ENCODE results near the gene OR2D2. TPM values are rescaled to one million over a fixed set of nuclear protein-coding genes. Genes with fewer than 3 reads are reported as not detected.
A peak's percentile ranks its signal among the peaks of the same experiment; 100 is the strongest.

The OR2D2 gene
- total and polyA plus RNA-seq, 2 experiments from 2014 or later: 0.24 TPM

GRCh38 chr11:6844356-6844755, 47.9 kb downstream of the OR2D2 start (continued):
- TF ChIP-seq ZNF462 (CRISPR knock-in tag; IDR thresholded peaks at IDR 0.05) (no peak), STAT1 (IDR thresholded peaks at IDR 0.05; ENCODE audit: unreplicated experiment) (no peak), ETS1 (IDR thresholded peaks at IDR 0.05) (no peak), ZNF114 (CRISPR knock-in tag; IDR thresholded peaks at IDR 0.05) (no peak)

- no peaks in the 10 kb centered on the region for H3K36me3 ChIP-seq (ENCODE audit: insufficient read depth)
- Mint-ChIP-seq H3K27ac (peak overlapping the region; percentile 22; the same call in 1 of the 2 replicates), H3K36me3 (ENCODE audit: low read depth) (0 out of 3 replicates have a peak, but pooled peaks cover 6% of the 10 kb centered on the region), H3K27me3 (ENCODE audit: insufficient read depth, low read depth, poor library complexity) (peaks cover 1% of the 10 kb centered on the region), H3K4me1 (peaks cover 18% of the 10 kb centered on the region), H3K9me3 (peaks cover 6% of the 10 kb centered on the region), H3K4me3 (no peak overlapping the region)
- H3K9me2 ChIP-seq (ENCODE audit: insufficient read depth): peaks cover 18% of the 10 kb centered on the region; the same call in 1 of the 2 replicates
- peak overlapping the region; percentile 0; the same call in 1 of the 2 replicates for H2AFZ ChIP-seq
- H3K4me2 ChIP-seq: no peak overlapping the region
- peaks cover 15% of the 10 kb centered on the region; the same call in 1 of the 2 replicates for H3K4me1 ChIP-seq (ENCODE audit: insufficient read depth)
- no peaks in the 10 kb centered on the region for H3K27me3 ChIP-seq (ENCODE audit: insufficient read depth)
- H4K20me1 ChIP-seq (replicated peaks; ENCODE audit: insufficient read depth): no peaks in the 10 kb centered on the region
- no peak overlapping the region for H3K4me3 ChIP-seq
- no peak overlapping the region for H3K27ac ChIP-seq (ENCODE audit: low read depth)
- DNase-seq (ENCODE audit: low spot score) (peak; percentile 20), ATAC-seq (no peak; the same call in 2 of the 3 replicates)
- no peaks in the 10 kb centered on the region for H3F3A ChIP-seq (replicated peaks; ENCODE audit: low read depth)
- no peaks in the 10 kb centered on the region for H3K79me2 ChIP-seq (replicated peaks; ENCODE audit: insufficient read depth)
- TF ChIP-seq REST (IDR thresholded peaks at IDR 0.05; ENCODE audit: unreplicated experiment) (no peak), CREB1 (CRISPR knock-in tag; IDR thresholded peaks at IDR 0.05; ENCODE audit: low read depth) (no peak)
Observed at GRCh38 chr11:6843670-6844069, 48.6 kb downstream of the OR2D2 start.
